ENCODE data around the gene STAT5A. TPM values are rescaled to one million over a fixed set of nuclear protein-coding genes. Genes with fewer than 3 reads are reported as not detected.
"Not testable (repeated sequence)": the region's sequence is repeated elsewhere in the genome, so short reads cannot be mapped to it uniquely, and the experiment has no call there.

The STAT5A gene
- total RNA-seq, 4 donors from 2014 or later, result 30.7 to 69.2 (median 33.9) TPM

GRCh38 chr17:42313389-42313772, 25.1 kb downstream of the STAT5A start:
- TF ChIP-seq POLR2A (IDR thresholded peaks at IDR 0.05) (no peak), CTCF (IDR thresholded peaks at IDR 0.05) (no peak)
- intact Hi-C loops (cut with DNase I; ENCODE audit: low total_unique reads), result no loop called here
- Histone ChIP-seq H3K27me3 (no peaks in the 10 kb centered on the region), H3K27ac (no peak overlapping the region), H3K4me3 (no peak overlapping the region), H3K4me1 (peaks cover 10% of the 10 kb centered on the region in 2 donors), H3K9me3 (no peaks in the 10 kb centered on the region), H3K36me3 (no peaks in the 10 kb centered on the region)
- no peak for DNase-seq

- Histone ChIP-seq H3K4me3 (no peak overlapping the region), H3K36me3 (no peaks in the 10 kb centered on the region), H3K27ac (peak overlapping the region in 1 of 2 donors; percentile 1), H3K9me3 (no peaks in the 10 kb centered on the region), H3K27me3 (no peaks in the 10 kb centered on the region), H3K4me1 (peaks cover 10% of the 10 kb centered on the region in 2 donors)
- intact Hi-C loops (cut with DNase I; ENCODE audit: low total_unique reads), result no loop called here
- no peak for DNase-seq
- TF ChIP-seq CTCF (IDR thresholded peaks at IDR 0.05) (no peak), POLR2A (IDR thresholded peaks at IDR 0.05) (no peak)
These were observed 25.7 kb downstream of the STAT5A start for GRCh38 chr17:42313773-42314566.

GRCh38 chr17:42315402-42316156, 27.3 kb downstream of the STAT5A start:
- Histone ChIP-seq H3K4me1 (peaks cover 8 to 10% of the 10 kb centered on the region in 2 donors), H3K27me3 (no peaks in the 10 kb centered on the region), H3K4me3 (no peak overlapping the region), H3K27ac (no peak overlapping the region), H3K36me3 (no peaks in the 10 kb centered on the region), H3K9me3 (no peaks in the 10 kb centered on the region)
- TF ChIP-seq CTCF (IDR thresholded peaks at IDR 0.05) (no peak), POLR2A (IDR thresholded peaks at IDR 0.05) (no peak)
- intact Hi-C loops (cut with DNase I; ENCODE audit: low total_unique reads), result no loop called here
- no peak for DNase-seq

- Histone ChIP-seq H3K4me3 (no peak overlapping the region), H3K9me3 (no peaks in the 10 kb centered on the region), H3K27ac (no peak overlapping the region), H3K36me3 (no peaks in the 10 kb centered on the region), H3K27me3 (no peaks in the 10 kb centered on the region), H3K4me1 (peaks cover 3 to 9% of the 10 kb centered on the region in 2 donors)
- TF ChIP-seq CTCF (IDR thresholded peaks at IDR 0.05) (no peak), POLR2A (IDR thresholded peaks at IDR 0.05) (no peak)
- intact Hi-C loops (cut with DNase I; ENCODE audit: low total_unique reads), result no loop called here
- no peak for DNase-seq
These were observed 28.5 kb downstream of the STAT5A start for GRCh38 chr17:42316755-42317154.

GRCh38 chr17:42317266-42317845, 29.1 kb downstream of the STAT5A start:
- intact Hi-C loops (cut with DNase I; ENCODE audit: low total_unique reads), result no loop called here
- Histone ChIP-seq H3K27ac (no peak overlapping the region), H3K27me3 (no peaks in the 10 kb centered on the region), H3K4me3 (no peak overlapping the region), H3K36me3 (no peaks in the 10 kb centered on the region), H3K9me3 (no peaks in the 10 kb centered on the region), H3K4me1 (peaks cover 0 to 3% of the 10 kb centered on the region in 2 donors)
- DNase-seq, result no peak
- TF ChIP-seq POLR2A (IDR thresholded peaks at IDR 0.05), result no peak
- TF ChIP-seq CTCF (IDR thresholded peaks at IDR 0.05), result no peak

- H3K36me3 ChIP-seq; intact Hi-C loops (cut with DNase I; ENCODE audit: low total_unique reads): not testable (repeated sequence)
These were observed 29.7 kb downstream of the STAT5A start for GRCh38 chr17:42317967-42318366.

More at GRCh38 chr17:42317967-42318366, 29.7 kb downstream of the STAT5A start:
- H3K9me3 ChIP-seq, H3K27ac ChIP-seq, H3K4me1 ChIP-seq, DNase-seq, H3K4me3 ChIP-seq, H3K27me3 ChIP-seq: not testable (repeated sequence)

All from uterus (tissue), 4 donors.